NCI-H82 (cell line): Measurements from ENCODE around the gene MN1.

ENCODE experiments used
- DNase-seq: peaks from one replicate; lab custom pipeline; 2025; lab: John Stamatoyannopoulos, UW

Gene MN1

GRCh38 chr22:27782088-27782487 lies 19.5 kb downstream of the MN1 start:
- no peak for DNase-seq

- DNase-seq, result no peak
Observed at GRCh38 chr22:27780161-27780575, 21.4 kb downstream of the MN1 start.

GRCh38 chr22:27779643-27780042 lies 21.9 kb downstream of the MN1 start:
- no peak for DNase-seq

GRCh38 chr22:27778294-27779090 lies 23.1 kb downstream of the MN1 start:
- peak; percentile 75 for DNase-seq

- DNase-seq, result no peak
Observed at GRCh38 chr22:27777128-27777527, 24.4 kb downstream of the MN1 start.

GRCh38 chr22:27776650-27776958 lies 25.0 kb downstream of the MN1 start:
- DNase-seq, result no peak

GRCh38 chr22:27775758-27776649 lies 25.6 kb downstream of the MN1 start:
- peak; percentile 88 for DNase-seq

- DNase-seq, result no peak
Observed at GRCh38 chr22:27775087-27775698, 26.4 kb downstream of the MN1 start.

GRCh38 chr22:27774200-27774599 lies 27.4 kb downstream of the MN1 start:
- DNase-seq, result no peak

GRCh38 chr22:27772984-27773498 lies 28.5 kb downstream of the MN1 start:
- DNase-seq, result no peak

GRCh38 chr22:27772081-27772983 lies 29.2 kb downstream of the MN1 start:
- no peak for DNase-seq

GRCh38 chr22:27771637-27772036 lies 29.9 kb downstream of the MN1 start:
- DNase-seq, result no peak

GRCh38 chr22:27769012-27769411 lies 32.5 kb downstream of the MN1 start:
- no peak for DNase-seq

- DNase-seq, result no peak
Observed at GRCh38 chr22:27768027-27768653, 33.4 kb downstream of the MN1 start.

- DNase-seq, result no peak
Observed at GRCh38 chr22:27766679-27767078, 34.9 kb downstream of the MN1 start.

GRCh38 chr22:27765706-27766291 lies 35.8 kb downstream of the MN1 start:
- DNase-seq, result no peak

GRCh38 chr22:27764722-27765236 lies 36.8 kb downstream of the MN1 start:
- DNase-seq, result no peak

GRCh38 chr22:27761665-27762064 lies 39.9 kb downstream of the MN1 start:
- peak; percentile 8 for DNase-seq

- no peak for DNase-seq
Observed at GRCh38 chr22:27761000-27761399, 40.6 kb downstream of the MN1 start.

GRCh38 chr22:27760474-27760873 lies 41.1 kb downstream of the MN1 start:
- DNase-seq, result no peak
